ENCODE data around the gene CHID1.

CHID1 gene

GRCh38 chr11:864898-865297 lies 45.7 kb downstream of the CHID1 start:
- in situ Hi-C loops (cut with MboI; ENCODE audit: low pct_unique_long_range_greater_than_20kb, low sequenced_read_pairs, unreplicated experiment): no loop called here
- DNase-seq (ENCODE audit: low spot score): no peak
- TF ChIP-seq, protein P1, sequence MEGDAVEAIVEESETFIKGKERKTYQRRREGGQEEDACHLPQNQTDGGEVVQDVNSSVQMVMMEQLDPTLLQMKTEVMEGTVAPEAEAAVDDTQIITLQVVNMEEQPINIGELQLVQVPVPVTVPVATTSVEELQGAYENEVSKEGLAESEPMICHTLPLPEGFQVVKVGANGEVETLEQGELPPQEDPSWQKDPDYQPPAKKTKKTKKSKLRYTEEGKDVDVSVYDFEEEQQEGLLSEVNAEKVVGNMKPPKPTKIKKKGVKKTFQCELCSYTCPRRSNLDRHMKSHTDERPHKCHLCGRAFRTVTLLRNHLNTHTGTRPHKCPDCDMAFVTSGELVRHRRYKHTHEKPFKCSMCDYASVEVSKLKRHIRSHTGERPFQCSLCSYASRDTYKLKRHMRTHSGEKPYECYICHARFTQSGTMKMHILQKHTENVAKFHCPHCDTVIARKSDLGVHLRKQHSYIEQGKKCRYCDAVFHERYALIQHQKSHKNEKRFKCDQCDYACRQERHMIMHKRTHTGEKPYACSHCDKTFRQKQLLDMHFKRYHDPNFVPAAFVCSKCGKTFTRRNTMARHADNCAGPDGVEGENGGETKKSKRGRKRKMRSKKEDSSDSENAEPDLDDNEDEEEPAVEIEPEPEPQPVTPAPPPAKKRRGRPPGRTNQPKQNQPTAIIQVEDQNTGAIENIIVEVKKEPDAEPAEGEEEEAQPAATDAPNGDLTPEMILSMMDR (IDR thresholded peaks at IDR 0.05; ENCODE audit: extremely low read depth, insufficient read depth, missing control alignments): no peak

- TF ChIP-seq, protein P1 (IDR thresholded peaks at IDR 0.05; ENCODE audit: extremely low read depth, insufficient read depth, missing control alignments): no peak
- no peak for DNase-seq (ENCODE audit: low spot score)
- in situ Hi-C loops (cut with MboI; ENCODE audit: low pct_unique_long_range_greater_than_20kb, low sequenced_read_pairs, unreplicated experiment): no loop called here
Measured at GRCh38 chr11:863910-864827, 46.4 kb downstream of the CHID1 start.

DNA sequence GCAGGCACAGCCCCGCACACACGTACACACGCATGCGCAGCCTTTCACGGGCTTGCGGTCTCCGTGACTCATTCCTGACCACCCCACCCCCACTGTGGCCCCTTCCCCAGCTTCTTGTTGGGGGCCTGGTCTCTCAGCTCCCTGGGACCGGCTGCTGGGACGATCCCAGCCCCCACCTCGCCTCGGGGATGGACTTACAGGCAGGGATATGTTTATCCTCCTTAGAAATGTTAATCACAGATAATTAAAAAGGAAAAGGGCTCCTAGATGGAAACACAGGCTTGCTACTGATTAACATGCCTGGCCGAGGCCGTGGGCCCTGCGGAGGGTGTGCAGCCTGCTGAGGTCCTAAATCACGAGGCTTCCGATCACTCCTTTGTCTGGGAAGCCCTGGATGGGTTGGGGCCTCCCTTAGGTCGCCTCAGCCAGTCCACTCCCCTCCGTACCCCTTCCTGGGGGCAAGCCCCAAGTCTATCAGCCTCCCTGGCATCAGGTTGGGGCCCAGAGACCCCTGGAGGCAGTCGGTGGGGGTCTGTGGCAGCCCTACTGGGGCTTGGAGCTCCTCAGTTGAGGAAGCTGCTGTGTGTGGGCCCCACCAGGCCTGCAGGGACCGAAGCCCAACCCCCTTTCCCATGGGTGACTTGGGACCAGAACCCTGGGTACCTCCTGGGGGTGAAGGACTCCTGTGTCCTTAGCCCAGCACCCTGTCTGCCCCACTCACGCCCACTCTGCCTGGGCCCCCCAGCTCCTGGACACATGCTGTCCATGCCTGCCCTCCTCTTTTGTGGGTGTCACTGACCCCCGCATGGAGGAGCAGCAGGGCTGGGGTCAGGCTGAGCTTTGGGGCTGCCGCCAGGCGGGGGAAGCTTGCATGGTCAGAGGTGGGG lies 47.3 kb downstream of the CHID1 start:
- TF ChIP-seq, protein P1 (IDR thresholded peaks at IDR 0.05; ENCODE audit: extremely low read depth, insufficient read depth, missing control alignments): no peak
- in situ Hi-C loops (cut with MboI; ENCODE audit: low pct_unique_long_range_greater_than_20kb, low sequenced_read_pairs, unreplicated experiment): no loop called here
- DNase-seq (ENCODE audit: low spot score): no peak

DNA sequence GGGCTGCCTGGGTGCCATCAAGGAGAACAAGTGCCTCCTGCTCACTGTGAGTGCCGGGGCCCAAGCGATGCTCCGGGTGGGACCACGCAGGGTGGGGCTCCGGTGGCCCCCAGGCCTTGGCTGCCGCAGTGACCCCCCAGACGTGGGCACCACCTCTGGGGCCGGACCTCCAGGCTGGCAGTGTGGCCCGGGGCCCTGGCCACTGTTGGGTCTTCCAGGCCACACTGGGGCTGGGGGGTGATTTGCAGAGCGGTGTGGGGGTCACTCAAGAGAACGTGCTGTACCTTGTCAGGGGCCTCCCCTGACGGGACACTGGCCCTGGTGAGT lies 48.0 kb downstream of the CHID1 start:
- TF ChIP-seq, protein P1 (IDR thresholded peaks at IDR 0.05; ENCODE audit: extremely low read depth, insufficient read depth, missing control alignments): no peak
- in situ Hi-C loops (cut with MboI; ENCODE audit: low pct_unique_long_range_greater_than_20kb, low sequenced_read_pairs, unreplicated experiment): no loop called here
- DNase-seq (ENCODE audit: low spot score): no peak

- in situ Hi-C loops (cut with MboI; ENCODE audit: low pct_unique_long_range_greater_than_20kb, low sequenced_read_pairs, unreplicated experiment): no loop called here
- no peak for DNase-seq (ENCODE audit: low spot score)
- TF ChIP-seq, protein P1 (IDR thresholded peaks at IDR 0.05; ENCODE audit: extremely low read depth, insufficient read depth, missing control alignments): no peak
Measured at GRCh38 chr11:862081-862661, 48.4 kb downstream of the CHID1 start.

DNA sequence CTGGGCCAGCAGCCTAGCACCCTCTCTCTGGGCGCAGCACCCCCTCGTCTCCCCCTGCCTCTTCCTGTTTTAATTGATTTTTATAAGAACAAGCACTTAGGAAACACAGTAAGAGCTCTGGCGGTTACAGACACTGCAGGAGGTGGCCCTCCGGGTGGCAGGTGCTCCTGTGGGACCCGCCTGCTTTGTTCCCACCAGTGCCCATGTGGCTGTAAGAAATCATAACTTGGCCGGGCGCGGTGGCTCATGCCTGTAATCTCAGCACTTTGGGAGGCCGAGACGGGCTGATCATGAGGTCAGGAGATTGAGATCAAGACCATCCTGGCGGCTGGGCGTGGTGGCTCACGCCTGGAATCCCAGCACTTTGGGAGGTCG lies 49.5 kb downstream of the CHID1 start:
- DNase-seq (ENCODE audit: low spot score): no peak
- in situ Hi-C loops (cut with MboI; ENCODE audit: low pct_unique_long_range_greater_than_20kb, low sequenced_read_pairs, unreplicated experiment): no loop called here
- TF ChIP-seq, protein P1 (IDR thresholded peaks at IDR 0.05; ENCODE audit: extremely low read depth, insufficient read depth, missing control alignments): no peak

Measured in GM13977 (cell line).